Measurements from ENCODE around the gene TBP.

GRCh38 chr6:170583756-170584180, 29.6 kb downstream of the TBP start:
- TF ChIP-seq POLR2A (IDR thresholded peaks at IDR 0.05; ENCODE audit: low read length) (no peak), GATA1 (IDR thresholded peaks at IDR 0.05; ENCODE audit: low read depth, low read length) (no peak)

Measured in erythroblast (primary cell).